ENCODE measurements around the gene IFNB1.

- TF ChIP-seq CTCF (IDR thresholded peaks at IDR 0.05) = no peak
- TF ChIP-seq POLR2A (IDR thresholded peaks at IDR 0.05) = no peak
Measured at GRCh38 chr9:21084242-21084850, 6.6 kb upstream of the IFNB1 start.

All from right lobe of liver (tissue), 4 donors.